OCI-LY7 (cell line): ENCODE data around the gene CXCL12. TPM values are rescaled to one million over a fixed set of nuclear protein-coding genes. Genes with fewer than 3 reads are reported as not detected.

Experiments used
- BruUV-seq: library from RNA; stranded (reverse); fragments of 400-500 nt; replicated peaks from 2 replicates; lab custom pipeline; 2021; lab: Mats Ljungman, UMichigan
- CTCF ChIA-PET: fragments of 300-600 bp; sonication (Branson Sonifier 250); formaldehyde crosslinking; loops from one replicate; lab custom pipeline; 2022; ENCODE audit warnings: antibody characterized with exemption; ENCODE audit not compliant: unreplicated experiment; lab: Charles Lee
- POLR2A ChIA-PET: fragments of 300-600 bp; sonication (Branson Sonifier 250); formaldehyde crosslinking; loops from one replicate; lab custom pipeline; 2022; ENCODE audit warnings: antibody characterized with exemption; lab: Charles Lee
- DNase-seq: peaks from one replicate; pipeline ENCODE4 v3.0.0-alpha.2; 2015; ENCODE audit warnings: low spot score
- H2AFZ ChIP-seq: fragments of 200-600 bp; sonication (generic), shearing (Covaris generic); 2 replicates; pipeline ENCODE4 v1.6.1; 2014; ENCODE audit warnings: mild to moderate bottlenecking, antibody characterized with exemption, low read length, moderate library complexity
- H3K27ac ChIP-seq: fragments of 200-600 bp; sonication (generic); 2 replicates; pipeline ENCODE4 v1.5.1; 2014; ENCODE audit warnings: mixed run types, low read depth, mild to moderate bottlenecking, moderate library complexity, low read length, inconsistent platforms; ENCODE audit not compliant: poor library complexity, severe bottlenecking
- H3K36me3 ChIP-seq: fragments of 200-600 bp; sonication (generic); 2 replicates; pipeline ENCODE4 v1.6.1; 2014; ENCODE audit warnings: mild to moderate bottlenecking, antibody characterized with exemption, low read length, moderate library complexity, mixed read lengths; ENCODE audit not compliant: insufficient read depth
- H3K4me1 ChIP-seq: fragments of 200-600 bp; sonication (generic); 2 replicates; pipeline ENCODE4 v1.5.1; 2014; ENCODE audit warnings: mild to moderate bottlenecking, low read length; ENCODE audit not compliant: insufficient read depth, poor library complexity, severe bottlenecking
- H3K4me2 ChIP-seq: fragments of 200-600 bp; sonication (generic); 2 replicates; pipeline ENCODE4 v1.6.1; 2014; ENCODE audit warnings: mild to moderate bottlenecking, low read length
- H3K4me3 ChIP-seq: fragments of 200-600 bp; sonication (generic); 2 replicates; pipeline ENCODE4 v1.5.1; 2014; ENCODE audit warnings: mild to moderate bottlenecking, low read depth, low read length; ENCODE audit not compliant: poor library complexity, severe bottlenecking
- H3K79me2 ChIP-seq: fragments of 200-600 bp; sonication (generic); 2 replicates; pipeline ENCODE4 v1.6.1; 2016; ENCODE audit warnings: low read depth, mild to moderate bottlenecking, low read length, moderate library complexity, mixed read lengths; ENCODE audit not compliant: insufficient read depth
- H3K9me2 ChIP-seq: fragments of 200-600 bp; sonication (generic); 2 replicates; pipeline ENCODE4 v1.6.1; 2016; ENCODE audit warnings: mild to moderate bottlenecking, low read length, mixed read lengths; ENCODE audit not compliant: insufficient read depth
- H3K9me3 ChIP-seq: fragments of 200-600 bp; sonication (generic); 2 replicates; pipeline ENCODE4 v1.6.1; 2014; ENCODE audit warnings: mild to moderate bottlenecking, mixed run types, low read length, mixed read lengths
- H4K20me1 ChIP-seq: fragments of 200-600 bp; sonication (generic); 2 replicates; pipeline ENCODE4 v1.6.1; 2014; ENCODE audit warnings: mild to moderate bottlenecking, antibody characterized with exemption, low read length, moderate library complexity, mixed read lengths; ENCODE audit not compliant: insufficient read depth
- EZH2phosphoT487 ChIP-seq: fragments of 200-600 bp; sonication (generic); IDR thresholded peaks from 2 replicates; pipeline ENCODE4 v1.6.1; 2018; ENCODE audit warnings: low read depth, borderline replicate concordance, mild to moderate bottlenecking, mixed run types, antibody characterized with exemption, low read length, moderate library complexity, mixed read lengths
- intact Hi-C: fragments of 100-400 bp; cut with micrococcal nuclease; formaldehyde crosslinking; loops from one replicate; pipeline ENCODE4 v1.10.0; 2022; ENCODE audit not compliant: unreplicated experiment
- total RNA-seq, 2 experiments: library from RNA; depleted of rRNA in 1 of 2; stranded (reverse); fragments of >200 nt in 1 of 2; shearing (Covaris generic) in 1 of 2; gene quantifications; 2 replicates each; pipeline ENCODE4 v1.2.3, GENCODE V29; 2014 to 2022
- TF ChIP-seq, protein P1 (sequence below): fragments of 200-600 bp; sonication (generic); conservative IDR thresholded peaks from 2 replicates; pipeline ENCODE4 v1.5.1; 2014; ENCODE audit warnings: mild to moderate bottlenecking, antibody characterized with exemption, low read length, moderate library complexity, mixed read lengths

The CXCL12 gene
- total RNA-seq, 2 experiments from 2014 or later, result not detected

DNA sequence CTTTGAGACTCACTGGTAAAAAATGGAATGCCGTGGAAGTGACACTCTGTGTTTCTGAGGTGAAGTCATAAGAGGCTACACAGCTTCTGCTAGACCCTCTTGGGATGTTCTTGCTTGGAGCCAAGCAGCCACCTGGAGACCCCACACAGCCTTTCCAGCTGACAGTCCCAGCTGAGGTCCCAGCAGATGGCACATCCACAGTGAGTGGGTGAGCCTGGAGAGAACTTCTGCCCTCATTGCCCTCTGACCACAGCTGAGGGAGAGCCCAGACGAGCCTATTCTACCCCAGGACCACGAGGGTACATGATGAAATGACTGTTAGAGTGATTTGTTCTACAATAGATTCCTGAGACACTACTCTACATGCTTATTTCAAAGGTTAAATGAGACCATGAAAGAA lies 44.3 kb downstream of the CXCL12 start:
- H3K79me2 ChIP-seq, result no peaks in the 10 kb centered on the region
- no peaks in the 10 kb centered on the region for H3K36me3 ChIP-seq
- DNase-seq, result no peak
- TF ChIP-seq, protein P1, sequence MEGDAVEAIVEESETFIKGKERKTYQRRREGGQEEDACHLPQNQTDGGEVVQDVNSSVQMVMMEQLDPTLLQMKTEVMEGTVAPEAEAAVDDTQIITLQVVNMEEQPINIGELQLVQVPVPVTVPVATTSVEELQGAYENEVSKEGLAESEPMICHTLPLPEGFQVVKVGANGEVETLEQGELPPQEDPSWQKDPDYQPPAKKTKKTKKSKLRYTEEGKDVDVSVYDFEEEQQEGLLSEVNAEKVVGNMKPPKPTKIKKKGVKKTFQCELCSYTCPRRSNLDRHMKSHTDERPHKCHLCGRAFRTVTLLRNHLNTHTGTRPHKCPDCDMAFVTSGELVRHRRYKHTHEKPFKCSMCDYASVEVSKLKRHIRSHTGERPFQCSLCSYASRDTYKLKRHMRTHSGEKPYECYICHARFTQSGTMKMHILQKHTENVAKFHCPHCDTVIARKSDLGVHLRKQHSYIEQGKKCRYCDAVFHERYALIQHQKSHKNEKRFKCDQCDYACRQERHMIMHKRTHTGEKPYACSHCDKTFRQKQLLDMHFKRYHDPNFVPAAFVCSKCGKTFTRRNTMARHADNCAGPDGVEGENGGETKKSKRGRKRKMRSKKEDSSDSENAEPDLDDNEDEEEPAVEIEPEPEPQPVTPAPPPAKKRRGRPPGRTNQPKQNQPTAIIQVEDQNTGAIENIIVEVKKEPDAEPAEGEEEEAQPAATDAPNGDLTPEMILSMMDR, result no peak
- no peak for TF ChIP-seq EZH2phosphoT487
- no peaks in the 10 kb centered on the region for H3K9me2 ChIP-seq
- intact Hi-C loops, result no loop called here
- H4K20me1 ChIP-seq, result no peaks in the 10 kb centered on the region
- H3K9me3 ChIP-seq, result no peaks in the 10 kb centered on the region
- ChIA-PET CTCF (no interaction called here), POLR2A (interaction anchor here (0.6 to 0.7 kb wide), 2 partner anchors 83 to 946 kb away, joined by 3 read pairs; no protein-coding TSS in a partner anchor)
- H3K4me2 ChIP-seq, result no peak overlapping the region
- H3K4me1 ChIP-seq, result no peaks in the 10 kb centered on the region
- H3K27ac ChIP-seq, result no peak overlapping the region
- H2AFZ ChIP-seq, result no peak overlapping the region
- BruUV-seq, result no TSS peak
- no peak overlapping the region for H3K4me3 ChIP-seq

DNA sequence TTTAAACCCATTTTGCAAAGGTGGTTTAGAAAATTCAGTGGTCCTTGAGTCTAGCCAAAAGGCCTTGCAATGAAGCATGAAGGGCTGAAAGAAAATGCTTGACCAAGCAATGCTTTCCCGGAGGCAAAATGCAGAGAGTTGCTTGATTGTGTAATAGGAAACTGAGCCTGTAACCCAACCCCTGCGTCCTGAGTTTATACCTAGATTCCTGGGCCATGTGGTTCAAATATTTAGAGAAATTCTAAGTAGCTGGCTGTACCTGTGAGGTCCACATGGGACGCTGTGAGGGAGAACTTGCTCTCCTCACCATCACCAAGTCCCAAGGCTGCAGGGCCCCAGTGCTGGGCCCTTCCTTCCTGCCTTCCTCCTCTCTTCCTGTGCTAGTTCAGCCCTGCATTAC lies 45.7 kb downstream of the CXCL12 start:
- H3K9me3 ChIP-seq, result no peaks in the 10 kb centered on the region
- POLR2A ChIA-PET, result no interaction called here
- H3K79me2 ChIP-seq, result no peaks in the 10 kb centered on the region
- H3K4me3 ChIP-seq, result no peak overlapping the region
- no peaks in the 10 kb centered on the region for H4K20me1 ChIP-seq
- no peak for DNase-seq
- intact Hi-C loops, result no loop called here
- no peaks in the 10 kb centered on the region for H3K4me1 ChIP-seq
- H3K9me2 ChIP-seq, result no peaks in the 10 kb centered on the region
- BruUV-seq, result no TSS peak
- H3K36me3 ChIP-seq, result no peaks in the 10 kb centered on the region
- H3K4me2 ChIP-seq, result no peak overlapping the region
- H3K27ac ChIP-seq, result no peak overlapping the region
- H2AFZ ChIP-seq, result no peak overlapping the region
- TF ChIP-seq, protein P1, result no peak
- TF ChIP-seq EZH2phosphoT487, result no peak
- CTCF ChIA-PET, result no interaction called here

DNA sequence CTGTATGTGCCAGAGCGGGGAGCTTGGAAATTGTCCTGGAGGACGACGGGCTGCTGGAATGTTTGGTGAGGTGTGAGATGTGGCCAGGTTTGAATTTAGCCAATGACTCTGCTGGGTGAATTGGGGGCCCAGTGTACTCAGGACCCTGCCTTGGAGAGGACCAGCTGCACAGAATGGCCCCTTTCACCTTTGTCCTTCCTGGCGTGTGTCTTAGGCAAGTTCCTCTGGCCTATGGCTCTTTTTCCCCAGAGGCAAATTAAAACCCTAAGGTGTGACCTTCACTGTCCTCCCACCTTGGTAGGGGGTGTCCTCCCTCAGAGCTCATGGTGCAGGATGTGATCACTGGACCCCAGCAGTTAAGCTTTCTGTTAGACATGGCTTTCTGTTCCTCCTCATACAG lies 47.8 kb downstream of the CXCL12 start:
- Histone ChIP-seq H3K79me2 (no peaks in the 10 kb centered on the region), H3K4me2 (no peak overlapping the region), H3K9me2 (no peaks in the 10 kb centered on the region), H3K4me3 (no peak overlapping the region), H3K27ac (no peak overlapping the region), H3K36me3 (no peaks in the 10 kb centered on the region), H3K4me1 (no peaks in the 10 kb centered on the region), H2AFZ (no peak overlapping the region), H4K20me1 (no peaks in the 10 kb centered on the region), H3K9me3 (no peaks in the 10 kb centered on the region)
- ChIA-PET POLR2A (interaction anchor here (0.7 kb wide), 1 partner anchor 97 kb away, joined by 3 read pairs; no protein-coding TSS in a partner anchor), CTCF (interaction anchor here (1.0 kb wide), 1 partner anchor 11 kb away, joined by 3 read pairs; no protein-coding TSS in a partner anchor)
- no TSS peak for BruUV-seq
- TF ChIP-seq, protein P1, result no peak
- TF ChIP-seq EZH2phosphoT487, result no peak
- no peak for DNase-seq
- intact Hi-C loops, result no loop called here
